ENCODE results near the gene STRBP.
"Not testable (repeated sequence)": the region's sequence is repeated elsewhere in the genome, so short reads cannot be mapped to it uniquely, and the experiment has no call there.

STRBP gene

GRCh38 chr9:123250504-123250903 lies 17.9 kb downstream of the STRBP start:
- TF ChIP-seq EZH2 (IDR thresholded peaks at IDR 0.05; ENCODE audit: borderline replicate concordance, low read depth, low read length, severe bottlenecking) = no peak
- TF ChIP-seq, protein P1, sequence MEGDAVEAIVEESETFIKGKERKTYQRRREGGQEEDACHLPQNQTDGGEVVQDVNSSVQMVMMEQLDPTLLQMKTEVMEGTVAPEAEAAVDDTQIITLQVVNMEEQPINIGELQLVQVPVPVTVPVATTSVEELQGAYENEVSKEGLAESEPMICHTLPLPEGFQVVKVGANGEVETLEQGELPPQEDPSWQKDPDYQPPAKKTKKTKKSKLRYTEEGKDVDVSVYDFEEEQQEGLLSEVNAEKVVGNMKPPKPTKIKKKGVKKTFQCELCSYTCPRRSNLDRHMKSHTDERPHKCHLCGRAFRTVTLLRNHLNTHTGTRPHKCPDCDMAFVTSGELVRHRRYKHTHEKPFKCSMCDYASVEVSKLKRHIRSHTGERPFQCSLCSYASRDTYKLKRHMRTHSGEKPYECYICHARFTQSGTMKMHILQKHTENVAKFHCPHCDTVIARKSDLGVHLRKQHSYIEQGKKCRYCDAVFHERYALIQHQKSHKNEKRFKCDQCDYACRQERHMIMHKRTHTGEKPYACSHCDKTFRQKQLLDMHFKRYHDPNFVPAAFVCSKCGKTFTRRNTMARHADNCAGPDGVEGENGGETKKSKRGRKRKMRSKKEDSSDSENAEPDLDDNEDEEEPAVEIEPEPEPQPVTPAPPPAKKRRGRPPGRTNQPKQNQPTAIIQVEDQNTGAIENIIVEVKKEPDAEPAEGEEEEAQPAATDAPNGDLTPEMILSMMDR (IDR thresholded peaks at IDR 0.05; ENCODE audit: borderline replicate concordance, extremely low read depth, low read length, poor library complexity, severe bottlenecking) = no peak
- Histone ChIP-seq H3K27me3 (ENCODE audit: insufficient read depth, low read length, poor library complexity) (no peaks in the 10 kb centered on the region), H4K20me1 (ENCODE audit: insufficient read depth, low read length) (peaks cover 11% of the 10 kb centered on the region; the same call in 1 of the 2 replicates), H3K27ac (ENCODE audit: low read length) (no peak overlapping the region), H3K4me3 (ENCODE audit: low read depth in 1 of 2, low read length in 2 of 2) (no peak overlapping the region), H3K36me3 (ENCODE audit: insufficient read depth, low read length) (no peaks in the 10 kb centered on the region), H3K9ac (ENCODE audit: low read depth, low read length) (no peak overlapping the region), H3K4me2 (ENCODE audit: insufficient read depth, low read length) (no peak overlapping the region), H3K4me1 (ENCODE audit: insufficient read depth, low read length) (no peaks in the 10 kb centered on the region), H2AFZ (ENCODE audit: low read depth, low read length) (no peak overlapping the region), H3K79me2 (ENCODE audit: insufficient read depth, low read length) (peaks cover 43% of the 10 kb centered on the region), H3K9me3 (ENCODE audit: insufficient read depth, low read length, severe bottlenecking) (no peaks in the 10 kb centered on the region)
- no peak for ATAC-seq (ENCODE audit: insufficient read depth, low read depth)
- no peak for DNase-seq

DNA sequence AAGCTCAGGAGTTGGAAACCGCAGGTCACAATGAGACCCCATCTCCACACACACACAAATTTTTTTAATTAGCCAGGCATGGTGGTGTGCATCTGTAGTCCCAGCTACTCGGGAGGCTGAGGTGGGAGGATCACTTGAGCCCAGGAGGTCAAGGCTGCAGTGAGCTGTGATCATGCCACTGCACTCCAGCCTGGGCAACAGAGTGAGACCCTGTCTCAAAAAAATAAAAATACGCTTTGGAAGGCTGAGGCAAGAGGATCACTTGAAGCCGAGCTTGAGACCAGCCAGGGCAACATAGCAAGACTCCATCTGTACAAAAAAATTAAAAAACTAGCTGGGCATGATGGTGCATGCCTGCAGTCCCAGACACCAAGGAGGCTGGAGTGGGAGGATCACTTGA lies 19.2 kb downstream of the STRBP start:
- not testable (repeated sequence) for H3K9ac ChIP-seq (ENCODE audit: low read depth, low read length); ATAC-seq (ENCODE audit: insufficient read depth, low read depth); H3K4me2 ChIP-seq (ENCODE audit: insufficient read depth, low read length); H3K27me3 ChIP-seq (ENCODE audit: insufficient read depth, low read length, poor library complexity); H3K9me3 ChIP-seq (ENCODE audit: insufficient read depth, low read length, severe bottlenecking); H2AFZ ChIP-seq (ENCODE audit: low read depth, low read length); H3K4me1 ChIP-seq (ENCODE audit: insufficient read depth, low read length); H3K4me3 ChIP-seq (ENCODE audit: low read depth in 1 of 2, low read length in 2 of 2); DNase-seq; H3K36me3 ChIP-seq (ENCODE audit: insufficient read depth, low read length); H3K27ac ChIP-seq (ENCODE audit: low read length)
- Histone ChIP-seq H4K20me1 (ENCODE audit: insufficient read depth, low read length) (peaks cover 15% of the 10 kb centered on the region; the same call in 1 of the 2 replicates), H3K79me2 (ENCODE audit: insufficient read depth, low read length) (peaks cover 42% of the 10 kb centered on the region)

DNA sequence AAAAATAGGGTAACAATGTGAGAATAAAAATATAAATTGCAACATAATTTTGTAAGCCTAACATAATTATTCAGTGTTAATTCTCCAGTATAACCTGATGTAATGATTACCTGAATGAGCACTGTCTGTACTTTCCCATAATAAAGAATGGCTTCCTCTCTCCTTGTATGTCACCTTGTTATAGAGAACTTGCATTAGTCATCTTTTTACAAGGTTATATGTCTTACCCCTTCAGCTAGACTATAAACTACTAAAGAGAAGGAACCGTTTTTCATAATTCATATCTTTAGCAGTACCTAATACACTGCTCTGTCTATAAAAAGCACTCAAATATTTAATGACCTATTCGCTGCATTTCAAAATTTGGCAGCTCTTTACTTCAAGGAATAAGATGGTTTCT lies 19.8 kb downstream of the STRBP start:
- no peak for TF ChIP-seq EZH2 (IDR thresholded peaks at IDR 0.05; ENCODE audit: borderline replicate concordance, low read depth, low read length, severe bottlenecking)
- TF ChIP-seq, protein P1 (IDR thresholded peaks at IDR 0.05; ENCODE audit: borderline replicate concordance, extremely low read depth, low read length, poor library complexity, severe bottlenecking) = no peak
- no peak for DNase-seq
- no peak for ATAC-seq (ENCODE audit: insufficient read depth, low read depth)
- no peaks in the 10 kb centered on the region for H3K27me3 ChIP-seq (ENCODE audit: insufficient read depth, low read length, poor library complexity)
- no peak overlapping the region for H3K4me3 ChIP-seq (ENCODE audit: low read depth in 1 of 2, low read length in 2 of 2)
- H3K9ac ChIP-seq (ENCODE audit: low read depth, low read length) = no peak overlapping the region
- no peak overlapping the region for H3K27ac ChIP-seq (ENCODE audit: low read length)
- no peaks in the 10 kb centered on the region for H3K36me3 ChIP-seq (ENCODE audit: insufficient read depth, low read length)
- no peaks in the 10 kb centered on the region for H3K4me1 ChIP-seq (ENCODE audit: insufficient read depth, low read length)
- no peak overlapping the region for H3K4me2 ChIP-seq (ENCODE audit: insufficient read depth, low read length)
- H3K9me3 ChIP-seq (ENCODE audit: insufficient read depth, low read length, severe bottlenecking) = no peaks in the 10 kb centered on the region
- H4K20me1 ChIP-seq (ENCODE audit: insufficient read depth, low read length) = peaks cover 18% of the 10 kb centered on the region; the same call in 1 of the 2 replicates
- H2AFZ ChIP-seq (ENCODE audit: low read depth, low read length) = no peak overlapping the region
- peaks cover 45% of the 10 kb centered on the region for H3K79me2 ChIP-seq (ENCODE audit: insufficient read depth, low read length)

DNA sequence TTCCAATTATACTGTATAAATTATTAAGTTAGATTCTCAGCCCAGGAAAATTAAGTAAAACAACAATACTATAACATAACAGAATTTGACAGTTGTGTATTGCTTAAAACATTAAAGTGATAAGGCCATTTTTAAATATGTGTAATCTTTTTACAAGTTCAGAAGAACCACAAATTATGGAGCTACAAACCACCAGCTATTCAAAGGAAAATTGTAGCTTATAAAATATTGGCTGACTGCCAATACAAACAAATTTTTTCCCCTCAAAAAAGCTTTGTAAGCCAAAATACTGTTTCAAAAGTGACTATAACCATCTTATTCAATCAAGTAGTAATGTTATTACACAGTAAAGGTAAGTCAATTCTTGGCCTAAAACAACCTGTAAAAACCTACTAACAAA lies 21.9 kb downstream of the STRBP start:
- peaks cover 42% of the 10 kb centered on the region for H3K79me2 ChIP-seq (ENCODE audit: insufficient read depth, low read length)
- ATAC-seq (ENCODE audit: insufficient read depth, low read depth) (no peak), DNase-seq (no peak)
- TF ChIP-seq EZH2 (IDR thresholded peaks at IDR 0.05; ENCODE audit: borderline replicate concordance, low read depth, low read length, severe bottlenecking) = no peak
- TF ChIP-seq, protein P1 (IDR thresholded peaks at IDR 0.05; ENCODE audit: borderline replicate concordance, extremely low read depth, low read length, poor library complexity, severe bottlenecking) = no peak
- no peaks in the 10 kb centered on the region for H3K4me1 ChIP-seq (ENCODE audit: insufficient read depth, low read length)
- no peaks in the 10 kb centered on the region for H3K36me3 ChIP-seq (ENCODE audit: insufficient read depth, low read length)
- no peaks in the 10 kb centered on the region for H3K27me3 ChIP-seq (ENCODE audit: insufficient read depth, low read length, poor library complexity)
- H2AFZ ChIP-seq (ENCODE audit: low read depth, low read length) = no peak overlapping the region
- no peak overlapping the region for H3K9ac ChIP-seq (ENCODE audit: low read depth, low read length)
- no peak overlapping the region for H3K27ac ChIP-seq (ENCODE audit: low read length)
- no peak overlapping the region for H3K4me2 ChIP-seq (ENCODE audit: insufficient read depth, low read length)
- H3K9me3 ChIP-seq (ENCODE audit: insufficient read depth, low read length, severe bottlenecking) = no peaks in the 10 kb centered on the region
- peaks cover 18% of the 10 kb centered on the region; the same call in 1 of the 2 replicates for H4K20me1 ChIP-seq (ENCODE audit: insufficient read depth, low read length)
- no peak overlapping the region for H3K4me3 ChIP-seq (ENCODE audit: low read depth in 1 of 2, low read length in 2 of 2)
